Hematopoietic multipotent progenitor cell treated with erythropoietin and hydrocortisone succinate and interleukin-3 and kit ligand, for 4 days (in vitro differentiated cells): ENCODE data around the gene CCNK.

Source experiments
- DNase-seq: peaks from one replicate; pipeline ENCODE4 v3.0.0-alpha.2; 2015

Gene CCNK

DNA sequence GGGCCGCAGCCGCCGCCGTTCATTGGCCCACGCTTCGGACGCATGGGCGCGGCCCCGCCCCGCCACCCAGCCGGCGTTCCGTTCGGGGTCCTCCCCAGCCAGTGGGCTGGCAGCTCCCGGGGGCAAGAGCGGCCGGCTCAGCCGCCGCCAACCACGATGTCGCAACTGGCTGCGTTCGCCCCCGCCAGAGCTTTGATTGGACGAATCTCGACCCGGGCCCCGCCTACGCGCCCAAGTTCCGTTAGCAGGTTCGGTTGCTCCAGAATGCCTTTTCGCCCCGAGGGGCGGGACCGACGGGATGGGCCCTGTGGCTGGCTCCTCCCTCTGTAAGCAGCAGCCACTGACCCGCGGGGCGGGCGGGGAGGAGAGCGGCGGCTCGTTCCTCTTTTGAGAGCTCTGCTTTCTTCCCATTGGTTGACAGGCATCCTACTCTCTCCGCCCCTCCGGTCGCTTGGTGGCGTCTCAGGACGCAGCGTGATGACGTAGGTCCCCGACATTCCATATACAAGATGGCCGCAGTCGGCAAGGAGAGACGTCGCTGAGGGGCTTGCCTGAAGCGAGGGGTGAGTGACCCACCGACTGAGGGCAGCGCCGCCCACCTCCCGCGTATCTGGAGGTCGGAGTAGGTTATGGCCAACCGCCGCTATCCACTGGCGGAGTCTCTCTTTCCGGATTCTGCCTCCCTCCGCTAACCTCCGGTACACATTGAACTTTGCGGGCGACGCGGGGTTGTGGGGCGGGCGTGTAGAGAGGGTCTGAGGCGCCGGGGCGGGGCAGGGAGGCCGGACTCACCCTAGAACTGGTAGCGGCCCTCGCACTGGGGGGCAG is at the start of gene CCNK:
CCNK (plus strand) TSS at position 493 of the 828 bp plus-strand sequence. CDS start 11,269 bp downstream, outside the sequence.
- DNase-seq: peak; percentile 100

DNA sequence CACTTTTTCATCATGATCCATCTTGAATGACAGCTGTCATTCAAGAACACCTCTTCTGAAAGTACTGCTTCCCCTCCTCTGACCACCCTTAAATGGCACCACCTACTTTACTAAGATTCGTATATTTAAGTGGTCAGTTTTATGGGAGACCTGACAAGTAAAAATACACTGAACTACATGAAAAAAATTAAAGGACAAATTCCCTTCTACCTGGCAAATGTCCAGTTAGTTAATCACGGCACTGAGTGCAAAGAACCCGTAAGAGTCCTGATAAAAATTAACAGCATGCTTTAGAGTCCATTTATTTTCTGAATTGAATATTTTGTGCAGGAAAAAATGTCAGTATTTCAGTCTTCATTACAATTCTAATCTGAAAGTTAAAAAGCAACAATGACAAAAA is 49.2 kb upstream of the CCNK start:
- no peak for DNase-seq

DNA sequence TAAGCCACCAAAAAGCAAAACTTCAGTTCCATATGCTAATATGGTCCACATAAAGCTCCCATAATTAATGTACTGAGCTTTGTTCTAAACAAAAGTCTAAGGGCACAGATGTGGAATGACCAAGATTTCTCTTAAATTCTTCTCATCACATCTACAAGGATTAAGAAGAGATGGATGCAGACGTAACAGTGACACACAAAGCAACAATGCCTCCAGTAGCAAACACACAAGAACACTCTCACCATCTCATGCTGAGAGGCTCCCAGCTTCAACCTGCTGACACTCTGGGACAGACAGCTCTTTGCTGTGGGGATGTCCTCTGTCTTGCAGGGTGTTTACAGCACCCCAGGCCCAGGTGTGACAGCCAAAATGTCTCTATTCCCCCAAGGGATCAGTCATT is 48.7 kb upstream of the CCNK start:
- no peak for DNase-seq

DNA sequence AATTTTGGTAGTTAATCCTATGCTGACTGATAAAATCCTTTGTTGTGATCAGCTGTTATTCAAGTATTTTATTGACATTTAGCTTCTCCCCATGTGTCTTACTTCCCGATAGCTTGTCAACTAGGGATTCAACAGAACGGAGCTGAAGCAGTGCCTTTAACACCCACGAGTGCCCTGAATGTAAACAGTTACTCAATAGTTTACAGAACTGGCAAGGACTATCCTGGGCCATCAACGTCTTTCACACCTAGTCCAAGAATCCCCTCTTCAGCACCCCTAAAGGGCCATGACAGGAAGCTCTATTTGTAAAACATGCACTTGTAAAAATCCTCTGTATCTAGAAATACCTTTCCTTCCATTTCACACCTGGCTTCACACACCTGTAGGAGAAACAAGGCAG is 45.9 kb upstream of the CCNK start:
- DNase-seq: no peak

DNA sequence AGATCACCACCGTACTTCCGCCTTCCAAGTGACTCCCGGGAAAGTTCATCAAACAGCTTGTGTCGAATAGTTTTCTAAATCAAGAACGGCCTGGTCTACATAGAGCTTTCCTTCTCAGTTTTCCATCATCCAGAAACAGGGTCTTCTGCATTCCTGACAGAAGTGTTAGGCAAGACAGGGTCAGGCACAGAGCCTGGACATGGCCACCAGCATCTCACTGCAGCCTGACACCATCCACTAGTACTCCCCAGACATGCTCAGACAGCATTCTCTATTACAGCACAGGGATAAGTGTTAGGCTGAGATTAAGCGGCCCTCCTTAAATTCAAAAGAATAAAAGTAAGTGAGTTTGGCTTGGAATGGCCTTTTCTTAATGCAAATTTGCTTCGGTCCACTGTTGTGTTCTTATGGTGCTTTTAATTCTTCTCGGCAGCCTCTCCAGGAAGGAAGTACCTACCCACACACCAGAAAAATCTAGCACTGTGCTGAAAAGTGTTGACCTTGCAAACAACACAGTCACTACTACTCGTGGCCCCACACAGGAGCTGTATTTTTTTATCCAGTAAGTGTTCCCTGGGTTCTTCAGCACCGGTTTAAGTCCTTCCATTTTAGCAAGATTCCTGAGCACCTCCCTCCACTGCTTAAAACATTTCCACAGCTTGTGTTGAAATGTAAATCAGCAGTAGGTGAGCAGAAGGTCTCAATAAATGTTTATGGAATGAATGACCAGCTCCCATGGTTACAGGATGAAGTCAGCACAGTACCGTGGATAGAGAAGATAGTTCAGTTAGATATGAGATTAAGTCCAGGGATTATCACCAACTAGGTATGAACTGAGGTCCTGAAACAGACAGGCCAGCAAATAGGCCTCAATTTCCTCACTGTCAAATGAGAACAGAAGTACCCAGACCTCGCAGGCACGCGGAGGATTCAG is 44.7 kb upstream of the CCNK start:
- DNase-seq: no peak

DNA sequence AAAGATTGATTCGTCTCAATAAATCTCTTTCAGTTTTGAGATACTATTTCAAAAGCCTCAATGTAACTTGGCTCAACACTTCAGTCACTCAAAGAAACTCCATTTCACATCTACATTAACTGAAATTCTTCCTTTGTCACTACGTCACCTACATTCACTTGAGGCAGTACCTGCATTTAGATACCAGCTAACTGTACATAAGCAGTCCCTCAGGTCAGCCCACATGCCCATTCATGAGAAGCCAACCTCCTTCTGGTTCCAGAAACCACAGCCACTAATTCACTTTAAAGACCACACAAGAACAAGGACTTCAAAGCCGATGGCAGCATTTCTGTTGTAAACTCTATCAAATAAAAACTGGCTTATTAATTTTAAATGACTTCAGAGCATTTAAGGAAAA is 43.5 kb upstream of the CCNK start:
- DNase-seq: no peak

DNA sequence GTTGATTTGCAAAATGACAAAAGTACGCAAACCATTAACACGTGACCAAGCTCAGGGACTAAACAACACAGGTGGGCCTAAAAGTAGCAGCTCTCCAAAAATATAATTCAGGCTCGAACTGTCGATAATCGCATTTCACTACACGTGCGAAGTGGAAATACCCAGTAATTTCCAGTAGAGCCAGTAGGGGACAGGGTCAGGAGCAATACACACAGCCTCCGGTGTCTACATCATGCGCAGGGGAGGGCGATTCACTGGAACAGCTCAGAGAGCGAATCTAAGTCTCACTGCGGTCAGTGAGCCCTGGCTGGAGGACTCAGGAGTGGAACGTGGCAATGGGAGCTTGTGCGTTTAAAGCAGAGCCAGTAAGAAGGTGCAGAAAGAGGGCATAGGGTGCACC is 40.9 kb upstream of the CCNK start:
- no peak for DNase-seq

DNA sequence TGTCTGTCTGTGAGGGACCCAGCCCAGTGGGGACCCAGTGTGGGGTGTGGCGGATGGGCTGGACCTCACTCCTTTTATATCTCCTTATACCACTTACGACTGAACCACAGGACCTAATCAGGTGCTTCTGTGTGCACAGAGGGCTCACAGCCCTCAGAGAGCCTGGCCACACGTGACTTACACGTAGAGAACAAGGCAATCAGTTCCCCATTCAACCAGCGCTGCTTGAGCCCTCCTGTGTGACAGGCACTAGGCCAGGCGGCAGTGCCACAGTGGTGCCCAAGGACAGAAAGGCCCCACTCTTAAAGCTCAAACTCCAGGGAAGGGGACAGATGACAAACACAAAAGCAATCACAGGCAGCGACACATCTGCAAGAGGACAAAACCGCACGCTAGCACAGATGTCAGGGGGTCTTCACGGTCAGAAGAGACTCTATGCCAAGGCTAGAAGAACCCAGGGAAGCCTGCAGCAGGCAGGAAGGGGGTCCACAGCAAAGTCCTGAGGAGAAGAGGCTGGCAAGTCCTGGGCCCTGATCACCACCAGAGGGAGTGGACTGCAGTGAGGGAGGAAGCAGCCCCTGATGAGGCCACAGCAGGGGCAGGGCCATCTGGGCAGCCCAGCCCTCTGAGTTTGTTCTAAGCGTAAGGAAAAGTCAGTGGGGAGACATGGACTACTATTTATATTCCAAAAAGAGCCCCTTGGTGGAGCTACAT is 39.9 kb upstream of the CCNK start:
- DNase-seq: peak; percentile 42

DNA sequence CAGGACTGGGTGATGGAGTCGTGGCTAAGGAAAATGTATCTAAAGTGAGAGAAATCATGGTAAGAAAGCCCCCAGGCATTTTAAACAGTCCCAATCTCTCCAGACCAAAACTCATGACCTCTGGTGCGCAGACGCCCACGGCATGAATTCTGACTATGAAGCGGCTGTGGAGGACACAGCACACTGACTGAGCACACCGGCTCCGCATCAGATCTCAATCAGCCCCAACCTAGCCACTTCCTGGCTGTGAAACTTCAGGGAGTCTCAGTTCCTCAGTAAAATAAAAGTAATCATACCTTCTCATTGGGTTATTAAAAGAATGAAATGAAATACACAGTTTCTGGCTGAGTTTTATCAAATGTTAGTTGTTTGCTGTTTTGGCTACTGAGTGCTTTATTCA is 39.3 kb upstream of the CCNK start:
- no peak for DNase-seq

DNA sequence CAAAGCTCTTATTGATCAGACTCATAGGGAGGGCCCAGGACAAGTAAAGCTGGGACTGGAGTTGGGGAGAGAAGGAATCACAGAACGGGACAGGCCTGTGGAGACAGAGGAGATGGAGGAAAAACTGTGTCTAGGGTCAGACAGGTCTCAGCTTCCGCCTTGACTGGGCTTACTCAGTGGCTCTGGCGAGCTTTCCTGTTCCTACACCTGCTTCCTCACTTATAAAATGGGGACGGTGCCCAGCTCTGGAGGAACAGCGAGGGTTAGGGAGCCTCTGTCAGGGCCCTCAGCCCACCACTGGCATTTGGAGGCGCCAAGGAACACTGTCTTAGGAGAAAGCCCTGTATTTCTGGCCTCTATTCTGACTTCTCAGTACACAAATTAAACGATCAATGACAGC is 35.3 kb upstream of the CCNK start:
- no peak for DNase-seq

DNA sequence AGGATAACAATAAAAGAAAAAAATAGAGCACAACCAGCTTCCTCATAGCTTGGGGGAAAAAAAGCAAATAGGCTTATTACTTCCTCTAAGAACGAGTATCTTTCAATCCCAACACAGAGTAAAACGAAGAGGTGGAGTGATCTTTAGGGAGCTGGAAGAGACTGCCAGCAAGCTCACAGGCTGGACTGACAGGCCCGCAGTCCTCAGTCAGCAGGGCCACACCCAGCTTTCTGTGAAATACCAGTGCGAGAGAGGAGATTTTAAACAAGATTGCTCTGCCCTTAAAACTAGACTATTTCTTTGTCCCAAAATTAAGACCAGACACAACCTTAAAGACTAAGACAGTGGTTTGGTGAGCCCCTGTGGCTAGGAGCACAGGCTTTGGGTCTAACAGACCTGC is 33.5 kb upstream of the CCNK start:
- DNase-seq: peak; percentile 43

DNA sequence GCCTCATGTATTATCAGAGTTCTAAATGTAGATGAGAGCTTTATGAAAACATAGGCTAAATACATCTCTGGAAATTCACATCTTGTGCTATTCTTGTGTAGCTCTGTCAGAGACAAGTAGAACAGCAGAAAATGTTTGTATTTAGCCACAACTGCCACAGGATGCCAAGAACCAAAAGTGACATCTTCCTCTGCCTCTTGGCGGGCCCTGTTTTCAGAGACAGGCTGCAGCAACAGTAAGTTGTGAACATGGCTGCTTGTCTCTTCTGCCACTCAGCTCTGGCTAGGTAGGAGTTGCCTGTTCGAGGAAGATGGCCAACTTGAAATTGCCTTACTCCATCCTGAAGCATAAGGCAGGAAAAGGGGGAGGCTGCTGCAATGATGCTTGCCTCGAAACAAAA is 30.9 kb upstream of the CCNK start:
- no peak for DNase-seq

DNA sequence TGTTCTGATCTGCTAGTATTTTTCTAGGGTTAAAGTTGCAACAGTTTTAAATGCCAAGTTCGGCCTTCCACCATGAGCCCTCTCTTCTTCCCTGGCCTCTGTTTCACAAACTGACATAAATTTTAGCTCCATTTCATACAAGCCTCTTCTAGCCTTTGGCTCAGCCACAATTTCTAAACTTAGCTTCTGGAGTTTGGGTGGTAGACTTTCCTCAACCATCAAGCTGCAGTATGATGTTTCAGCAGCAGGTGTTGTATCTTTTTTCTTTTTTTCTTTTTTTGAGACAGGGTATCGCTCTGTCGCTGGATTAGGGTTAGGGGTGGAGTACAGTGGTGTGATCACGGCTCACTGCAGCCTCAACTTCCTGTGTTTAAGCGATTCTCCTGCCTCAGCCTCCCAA is 30.0 kb upstream of the CCNK start:
- no peak for DNase-seq

DNA sequence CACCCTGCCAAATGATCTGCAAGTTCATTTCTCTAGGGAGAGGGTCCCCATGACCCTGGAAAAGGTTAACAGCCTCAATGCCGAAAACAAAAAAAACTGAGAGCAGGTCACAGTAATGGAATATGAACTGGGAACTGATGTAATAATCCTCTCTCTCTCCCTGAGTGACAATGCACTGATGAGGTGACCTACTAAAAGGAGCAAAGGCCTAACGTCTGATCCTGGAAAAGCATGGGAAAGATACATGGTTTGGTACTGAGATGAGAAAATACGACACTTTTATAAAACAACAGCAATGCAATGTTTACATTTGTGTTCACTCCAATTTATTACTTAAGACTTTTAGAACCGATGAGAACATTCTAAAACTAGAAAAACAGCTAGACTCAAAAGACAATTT is 28.2 kb upstream of the CCNK start:
- DNase-seq: no peak

DNA sequence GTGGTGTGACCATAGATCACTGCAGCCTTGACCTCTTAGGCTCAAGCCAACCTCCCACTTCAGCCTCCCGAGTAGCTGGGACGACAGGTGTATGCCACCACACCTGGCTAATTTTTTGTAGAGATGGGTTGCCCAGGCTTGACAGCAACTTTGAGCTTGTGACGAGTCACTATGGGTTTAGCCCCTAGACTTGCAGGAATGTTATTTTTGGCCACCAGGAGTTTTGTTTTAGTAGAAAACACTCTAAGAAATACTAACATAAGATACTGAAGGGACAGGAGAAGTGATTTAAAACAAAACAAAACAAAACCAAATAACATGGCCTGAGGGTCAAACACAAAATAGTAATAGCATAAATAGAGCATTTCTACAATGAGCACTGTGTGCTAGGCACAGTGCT is 27.0 kb upstream of the CCNK start:
- no peak for DNase-seq

DNA sequence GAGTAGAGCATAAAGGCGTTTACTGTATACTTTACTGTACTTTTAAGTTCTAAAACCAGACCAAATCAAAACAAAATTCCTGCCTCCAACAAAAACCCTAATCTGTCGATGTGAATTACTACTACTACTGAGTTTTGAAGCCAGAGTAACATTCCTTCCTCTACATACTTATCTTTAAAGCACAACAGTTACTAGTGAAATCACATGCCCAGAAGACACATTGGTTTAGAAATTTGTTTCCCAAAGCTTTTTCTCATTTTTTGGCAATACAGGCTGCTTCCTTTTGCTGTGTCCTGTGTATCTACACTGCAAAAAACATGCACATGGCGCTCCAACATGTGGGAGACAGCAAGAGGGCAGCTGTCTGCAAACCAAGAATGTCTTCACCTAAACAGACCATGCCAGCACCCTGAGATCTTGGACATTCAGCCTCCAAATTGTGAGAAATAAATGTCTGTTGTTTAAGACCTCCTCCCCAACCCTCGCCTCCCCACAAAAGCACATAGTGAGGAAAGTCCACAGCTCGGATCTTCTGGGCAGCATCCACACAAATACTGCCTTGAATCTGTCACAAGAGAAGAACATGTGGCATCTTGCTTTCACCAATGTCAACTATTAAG is 21.6 kb upstream of the CCNK start:
- DNase-seq: no peak

DNA sequence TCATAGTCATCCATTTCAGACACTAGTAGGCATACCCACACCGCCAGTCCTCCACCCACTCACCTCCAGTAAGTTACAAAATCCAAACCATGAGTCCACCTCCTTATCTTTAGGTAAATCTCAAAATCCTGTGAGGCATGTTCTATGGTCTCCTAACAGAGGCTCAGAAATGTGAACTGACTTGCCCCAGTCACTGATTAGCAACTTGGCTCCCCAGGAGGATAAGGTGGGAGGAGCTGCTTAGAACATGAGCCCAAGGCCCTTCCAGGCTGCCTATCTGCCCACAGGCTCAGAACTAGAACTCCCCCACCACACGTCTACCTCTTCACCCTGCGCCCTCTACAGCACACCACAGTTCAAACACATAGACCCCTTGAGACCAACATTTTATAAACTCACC is 20.4 kb upstream of the CCNK start:
- peak; percentile 60 for DNase-seq

DNA sequence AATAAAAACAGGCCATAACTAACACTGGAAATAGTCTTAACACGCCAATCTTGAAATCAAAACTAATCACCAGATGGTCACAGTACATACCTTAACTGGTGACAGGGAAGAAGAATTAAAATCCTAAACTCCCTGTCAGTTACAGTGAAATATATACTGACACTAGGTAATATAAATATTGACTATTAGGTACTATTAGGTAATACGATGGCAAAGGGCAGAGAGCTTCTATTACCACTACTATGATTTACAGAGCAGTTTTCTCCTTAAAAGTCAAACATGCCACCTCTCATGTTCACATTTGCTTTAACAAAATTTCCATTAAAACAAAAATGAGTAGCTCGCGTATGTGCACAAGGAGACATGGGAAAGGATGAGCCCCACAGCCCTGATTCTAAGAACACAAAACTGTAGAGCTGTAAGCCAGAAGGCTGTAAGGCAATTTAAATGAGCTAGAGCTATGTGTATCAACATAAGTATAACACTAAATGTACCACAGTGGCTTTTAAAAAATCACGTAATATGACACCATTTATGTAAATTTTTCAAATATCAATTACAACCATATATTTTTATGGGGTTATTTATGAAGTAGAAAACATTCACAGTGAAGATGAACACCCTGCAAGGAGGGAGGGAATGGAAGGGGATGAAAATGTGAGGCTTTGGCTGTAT is 19.7 kb upstream of the CCNK start:
- no peak for DNase-seq

DNA sequence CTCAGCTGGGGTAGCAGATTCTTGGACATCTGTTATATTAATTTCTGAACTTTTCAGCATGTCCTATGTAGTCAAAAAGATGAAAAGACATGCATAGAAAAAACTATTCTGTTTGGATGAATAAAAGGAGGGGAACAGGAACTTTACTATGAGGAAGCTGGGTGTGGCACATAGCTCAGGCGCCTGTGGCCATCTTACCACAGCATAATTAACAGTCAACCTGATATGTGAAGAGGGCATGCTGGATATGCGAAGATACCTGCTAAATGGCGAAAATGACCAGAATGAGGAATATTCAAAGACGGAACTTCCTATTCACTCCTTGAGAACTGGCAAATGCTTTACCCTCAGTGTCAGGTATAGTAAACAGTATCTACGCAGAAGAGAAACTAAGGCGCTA is 19.0 kb upstream of the CCNK start:
- DNase-seq: peak; percentile 36

DNA sequence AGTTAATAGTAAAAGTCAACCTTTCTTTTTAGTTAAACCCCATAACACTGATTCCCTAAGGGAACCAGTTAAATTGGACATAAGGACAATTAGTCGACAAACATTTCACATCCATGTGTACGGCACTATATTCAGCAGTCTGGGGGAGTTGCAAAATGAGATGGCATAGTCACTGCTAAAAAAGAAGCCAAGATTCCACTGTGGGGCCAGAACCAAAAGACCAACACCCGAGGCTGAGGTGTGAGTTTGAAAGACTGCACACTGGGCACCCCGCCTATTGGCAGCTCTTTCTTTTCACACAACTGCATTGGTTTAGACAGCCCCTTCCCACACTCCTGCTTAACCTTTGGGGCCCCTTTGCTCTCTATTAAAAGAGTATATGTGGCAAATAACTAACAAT is 17.2 kb upstream of the CCNK start:
- DNase-seq: no peak

DNA sequence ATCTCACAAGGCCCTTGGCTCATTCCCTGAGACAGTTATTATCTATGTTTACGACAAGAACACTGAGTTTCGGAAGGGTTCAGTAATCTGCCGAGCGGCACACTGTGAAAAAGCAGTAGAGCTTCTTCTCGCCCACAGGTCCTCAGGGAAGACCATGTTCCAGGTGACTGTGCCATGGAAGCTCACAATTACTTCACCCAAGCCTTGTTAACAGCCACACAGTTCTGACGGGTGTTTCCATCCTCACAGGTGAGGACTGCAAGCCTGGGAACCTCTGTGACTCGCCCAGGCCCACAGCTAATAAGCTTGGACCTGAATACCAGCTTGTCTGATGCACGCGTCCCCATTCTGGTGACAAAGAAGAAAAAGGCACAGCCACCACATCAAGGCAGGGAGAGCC is 15.9 kb upstream of the CCNK start:
- DNase-seq: no peak

DNA sequence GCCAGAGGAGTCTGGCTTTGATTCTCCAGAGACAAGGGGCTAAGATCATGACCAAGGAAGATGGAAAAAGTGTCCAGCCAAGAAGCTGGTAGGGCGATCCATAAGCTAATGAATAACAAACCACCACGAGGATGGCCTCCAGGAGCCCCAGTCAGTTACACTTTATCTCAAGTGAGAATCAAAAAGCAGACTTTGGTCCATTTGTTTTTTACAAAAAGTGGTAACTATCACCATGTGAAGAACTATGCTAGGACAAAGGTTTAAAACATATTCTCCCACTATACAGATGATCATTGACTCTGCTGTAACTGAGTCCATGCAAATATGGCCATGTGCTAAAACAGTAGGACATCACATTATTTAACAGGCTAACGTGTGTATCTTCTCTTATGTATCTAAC is 14.5 kb upstream of the CCNK start:
- no peak for DNase-seq
